HepG2 (cell line): ENCODE results near the gene PAK6. TPM values are rescaled to one million over a fixed set of nuclear protein-coding genes. Genes with fewer than 3 reads are reported as not detected.
A peak's percentile ranks its signal among the peaks of the same experiment; 100 is the strongest.

Experiments used
- DMAP1 ChIP-seq: IDR thresholded peaks from 2 replicates; pipeline ENCODE4 v1.6.1; 2016
- EZH2 ChIP-seq: conservative IDR thresholded peaks from 2 replicates; pipeline ENCODE4 v1.6.1; 2012; ENCODE audit warnings: mild to moderate bottlenecking, low read depth, low read length, moderate library complexity
- FOXC1 ChIP-seq: sonication (generic); formaldehyde crosslinking; IDR thresholded peaks from 2 replicates; pipeline ENCODE4 v1.8.0; 2022; ENCODE audit warnings: mild to moderate bottlenecking, missing genetic modification reagents, borderline replicate concordance
- GABPB1 ChIP-seq: IDR thresholded peaks from 2 replicates; pipeline ENCODE4 v1.6.1; 2016; ENCODE audit warnings: mild to moderate bottlenecking, missing genetic modification reagents, moderate library complexity, missing compliant biosample characterization
- HHEX ChIP-seq: IDR thresholded peaks from 2 replicates; pipeline ENCODE4 v1.6.1; 2016; ENCODE audit warnings: control low read depth
- HMGA1 ChIP-seq: sonication (generic); formaldehyde crosslinking; conservative IDR thresholded peaks from 2 replicates; pipeline ENCODE4 v1.4.0; 2020; ENCODE audit warnings: missing genetic modification reagents
- HOXA5 ChIP-seq: sonication (generic); formaldehyde crosslinking; IDR thresholded peaks from 2 replicates; pipeline ENCODE4 v1.4.0; 2020; ENCODE audit warnings: missing genetic modification reagents
- HOXA7 ChIP-seq: sonication (generic); formaldehyde crosslinking; IDR thresholded peaks from 2 replicates; pipeline ENCODE4 v1.8.1; 2022; ENCODE audit warnings: mild to moderate bottlenecking, missing genetic modification reagents, moderate library complexity
- ISX ChIP-seq: sonication (generic); formaldehyde crosslinking; conservative IDR thresholded peaks from 2 replicates; pipeline ENCODE4 v1.5.0; 2020; ENCODE audit warnings: missing genetic modification reagents
- JDP2 ChIP-seq: sonication (generic); formaldehyde crosslinking; IDR thresholded peaks from 2 replicates; pipeline ENCODE4 v1.8.1; 2022; ENCODE audit warnings: missing genetic modification reagents, borderline replicate concordance
- KLF11 ChIP-seq: IDR thresholded peaks from 2 replicates; pipeline ENCODE4 v1.6.1; 2016; ENCODE audit warnings: missing compliant biosample characterization
- MAFG ChIP-seq: sonication (generic); formaldehyde crosslinking; IDR thresholded peaks from 2 replicates; pipeline ENCODE4 v1.5.1; 2020; ENCODE audit warnings: mild to moderate bottlenecking, missing genetic modification reagents
- MTF2 ChIP-seq: sonication (generic); formaldehyde crosslinking; IDR thresholded peaks from 2 replicates; pipeline ENCODE4 v1.5.0; 2020; ENCODE audit warnings: missing genetic modification reagents, borderline replicate concordance
- NFE2L1 ChIP-seq: sonication (generic); formaldehyde crosslinking; IDR thresholded peaks from 2 replicates; pipeline ENCODE4 v1.4.0; 2020; ENCODE audit warnings: missing genetic modification reagents, mild to moderate bottlenecking, borderline replicate concordance
- NONO ChIP-seq, 2 experiments: fragments of 450-650 bp in 1 of 2; sonication (generic) in 1 of 2; formaldehyde crosslinking in 1 of 2; IDR thresholded peaks in 1 of 2; conservative IDR thresholded peaks in 1 of 2; 2 replicates each; pipeline versions ENCODE4 v1.6.1 to v1.8.0; 2017 to 2022; ENCODE audit warnings: mild to moderate bottlenecking in 1 of 2, missing genetic modification reagents in 1 of 2, moderate library complexity in 1 of 2
- PHF8 ChIP-seq: sonication (generic); formaldehyde crosslinking; IDR thresholded peaks from 2 replicates; pipeline ENCODE4 v1.5.0; 2020; ENCODE audit warnings: missing genetic modification reagents
- SP1 ChIP-seq, 2 experiments: fragments of 450-650 bp in 1 of 2; sonication (generic) in 1 of 2; formaldehyde crosslinking in 1 of 2; IDR thresholded peaks; 2 replicates each; pipeline versions ENCODE4 v1.4.0 to v1.6.1; 2016 to 2020; ENCODE audit warnings: missing genetic modification reagents in 1 of 2
- TBX3 ChIP-seq: fragments of 450-650 bp; IDR thresholded peaks from 2 replicates; pipeline ENCODE4 v1.6.1; 2017; ENCODE audit warnings: antibody characterized with exemption, mild to moderate bottlenecking, inconsistent platforms, borderline replicate concordance
- ZNF501 ChIP-seq: sonication (generic); formaldehyde crosslinking; IDR thresholded peaks from 2 replicates; pipeline ENCODE4 v1.5.1; 2020; ENCODE audit warnings: mild to moderate bottlenecking, moderate library complexity, missing genetic modification reagents
- ZNF530 ChIP-seq: sonication (generic); formaldehyde crosslinking; IDR thresholded peaks from 2 replicates; pipeline ENCODE4 v1.5.0; 2020; ENCODE audit warnings: low read depth, mild to moderate bottlenecking, missing genetic modification reagents
- polyA plus RNA-seq, 8 experiments: library from polyadenylated mRNA; depleted of rRNA in 3 of 8; stranded (reverse) in 7 of 8; unstranded in 1 of 8; fragments of >200 nt; fragmentation: Illumina TruSeq in 4 of 8; extraction: Trizol in 4 of 8; gene quantifications; 2 replicates each; pipeline versions ENCODE4 v1.2.1 to v1.2.3, GENCODE V29; 2011 to 2016; ENCODE audit warnings: low read depth in 4 of 8, missing spikeins in 1 of 8, mixed read lengths in 1 of 8; ENCODE audit not compliant: insufficient read depth in 1 of 8
- total RNA-seq, 5 experiments: library from RNA; depleted of rRNA; stranded (reverse); fragments of >200 nt; fragmentation: Illumina TruSeq; extraction: Trizol; gene quantifications; 2 replicates each; pipeline ENCODE4 v1.2.3, GENCODE V29; 2016; ENCODE audit warnings: low read depth in 1 of 5
- TF ChIP-seq, protein P1 (sequence below): IDR thresholded peaks from 2 replicates; pipeline ENCODE4 v1.6.1; 2016; ENCODE audit warnings: missing biosample characterization, missing genetic modification reagents, low read depth
- TF ChIP-seq, protein P2 (sequence below): sonication (generic); formaldehyde crosslinking; IDR thresholded peaks from 2 replicates; pipeline ENCODE4 v1.9.0; 2021; ENCODE audit warnings: missing genetic modification reagents, borderline replicate concordance
- TF ChIP-seq, protein P3 (sequence below): IDR thresholded peaks from 2 replicates; pipeline ENCODE4 v1.6.1; 2016; ENCODE audit warnings: missing compliant biosample characterization, missing genetic modification reagents, borderline replicate concordance

Gene PAK6
- total and polyA plus RNA-seq, 2 of the 13 experiments (the other 11 are each of a cell fraction or from before 2014, with no cell fraction given) = 0.07 TPM; not detected in 1

DNA sequence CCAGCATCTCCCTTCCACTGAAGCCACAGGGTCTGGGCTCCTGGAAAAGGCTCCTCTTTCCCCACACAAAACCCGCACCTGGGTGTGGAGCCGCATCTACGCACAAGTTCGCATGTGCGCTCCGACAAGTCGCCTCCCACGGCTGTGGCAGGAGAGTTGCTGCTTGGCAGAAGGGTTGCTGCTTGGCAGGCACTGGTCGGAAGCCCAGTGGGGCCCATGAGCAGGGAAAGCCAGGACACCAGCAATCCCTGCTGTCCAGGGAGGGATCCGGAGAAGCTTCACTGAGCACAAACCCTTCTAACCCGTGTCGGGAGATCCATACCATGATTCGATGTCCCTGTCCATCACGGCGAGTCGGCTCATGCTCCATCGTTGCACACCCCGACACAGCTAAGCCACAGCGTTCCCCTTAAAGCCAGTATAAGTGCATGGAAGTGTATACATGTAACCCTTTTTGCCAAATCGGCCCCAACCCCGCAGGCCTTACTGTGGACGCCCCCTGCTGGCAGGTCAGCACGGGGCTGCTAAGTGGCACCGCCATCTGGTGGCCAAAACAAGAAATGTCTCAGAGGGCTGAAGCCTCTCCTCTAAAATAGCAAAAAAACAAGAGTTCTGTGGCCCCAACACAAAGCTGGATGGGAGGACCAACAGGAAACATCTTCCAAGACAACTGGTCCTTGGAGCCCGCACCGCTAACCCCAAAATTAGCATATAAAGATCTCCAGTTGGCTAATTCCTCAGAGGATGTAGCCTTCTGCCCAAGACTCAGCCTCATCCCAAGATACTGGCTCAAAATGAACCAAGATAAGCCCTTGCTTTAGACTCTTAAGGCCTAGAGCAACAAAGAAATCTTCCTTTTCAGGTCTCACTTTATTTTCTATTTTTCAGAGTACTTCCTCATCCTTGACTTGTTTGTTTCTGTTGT is 35.7 kb downstream of the PAK6 start (continued):
- TF ChIP-seq, protein P1, sequence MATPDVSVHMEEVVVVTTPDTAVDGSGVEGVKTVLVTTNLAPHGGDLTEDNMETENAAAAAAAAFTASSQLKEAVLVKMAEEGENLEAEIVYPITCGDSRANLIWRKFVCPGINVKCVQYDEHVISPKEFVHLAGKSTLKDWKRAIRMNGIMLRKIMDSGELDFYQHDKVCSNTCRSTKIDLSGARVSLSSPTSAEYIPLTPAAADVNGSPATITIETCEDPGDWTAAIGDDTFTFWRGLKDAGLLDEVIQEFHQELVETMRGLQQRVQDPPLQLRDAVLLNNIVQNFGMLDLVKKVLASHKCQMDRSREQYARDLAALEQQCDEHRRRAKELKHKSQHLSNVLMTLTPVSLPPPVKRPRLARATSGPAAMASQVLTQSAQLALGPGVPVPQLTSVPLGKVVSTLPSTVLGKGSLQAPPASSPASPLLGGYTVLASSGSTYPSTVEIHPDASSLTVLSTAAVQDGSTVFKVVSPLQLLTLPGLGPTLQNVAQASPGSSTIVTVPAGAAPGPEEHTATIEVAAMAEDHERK (CRISPR knock-in tag) = no peak
- TF ChIP-seq HOXA7 (no peak), ISX (CRISPR knock-in tag) (no peak), HHEX (CRISPR knock-in tag) (no peak), EZH2 (no peak), JDP2 (no peak), NFE2L1 (CRISPR knock-in tag) (no peak), HMGA1 (no peak), TBX3 (no peak), MTF2 (0 out of 2 replicates have a peak, but pooled peaks have one; percentile 63), DMAP1 (CRISPR knock-in tag) (no peak), FOXC1 (CRISPR knock-in tag) (no peak), ZNF530 (no peak), KLF11 (CRISPR knock-in tag) (0 out of 2 replicates have a peak, but pooled peaks have one; percentile 52), MAFG (no peak), GABPB1 (CRISPR knock-in tag) (peak; percentile 23; the same call in 1 of the 2 replicates), HOXA5 (no peak), SP1 (IDR thresholded peaks at IDR 0.05) (no peak), SP1 (CRISPR knock-in tag; IDR thresholded peaks at IDR 0.05) (peak; percentile 40; the same call in 1 of the 2 replicates), ZNF501 (CRISPR knock-in tag) (peak; percentile 55; the same call in 1 of the 2 replicates), NONO (IDR thresholded peaks at IDR 0.05) (no peak), NONO (CRISPR knock-in tag; conservative IDR thresholded peaks at IDR 0.05) (peak; percentile 48; the same call in 1 of the 2 replicates), PHF8 (CRISPR knock-in tag) (no peak)
- TF ChIP-seq, protein P2, sequence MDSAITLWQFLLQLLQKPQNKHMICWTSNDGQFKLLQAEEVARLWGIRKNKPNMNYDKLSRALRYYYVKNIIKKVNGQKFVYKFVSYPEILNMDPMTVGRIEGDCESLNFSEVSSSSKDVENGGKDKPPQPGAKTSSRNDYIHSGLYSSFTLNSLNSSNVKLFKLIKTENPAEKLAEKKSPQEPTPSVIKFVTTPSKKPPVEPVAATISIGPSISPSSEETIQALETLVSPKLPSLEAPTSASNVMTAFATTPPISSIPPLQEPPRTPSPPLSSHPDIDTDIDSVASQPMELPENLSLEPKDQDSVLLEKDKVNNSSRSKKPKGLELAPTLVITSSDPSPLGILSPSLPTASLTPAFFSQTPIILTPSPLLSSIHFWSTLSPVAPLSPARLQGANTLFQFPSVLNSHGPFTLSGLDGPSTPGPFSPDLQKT (CRISPR knock-in tag) = no peak
- TF ChIP-seq, protein P3, sequence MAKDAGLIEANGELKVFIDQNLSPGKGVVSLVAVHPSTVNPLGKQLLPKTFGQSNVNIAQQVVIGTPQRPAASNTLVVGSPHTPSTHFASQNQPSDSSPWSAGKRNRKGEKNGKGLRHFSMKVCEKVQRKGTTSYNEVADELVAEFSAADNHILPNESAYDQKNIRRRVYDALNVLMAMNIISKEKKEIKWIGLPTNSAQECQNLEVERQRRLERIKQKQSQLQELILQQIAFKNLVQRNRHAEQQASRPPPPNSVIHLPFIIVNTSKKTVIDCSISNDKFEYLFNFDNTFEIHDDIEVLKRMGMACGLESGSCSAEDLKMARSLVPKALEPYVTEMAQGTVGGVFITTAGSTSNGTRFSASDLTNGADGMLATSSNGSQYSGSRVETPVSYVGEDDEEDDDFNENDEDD (CRISPR knock-in tag) = no peak
